ENCODE measurements around the gene NOTUM.

DNA sequence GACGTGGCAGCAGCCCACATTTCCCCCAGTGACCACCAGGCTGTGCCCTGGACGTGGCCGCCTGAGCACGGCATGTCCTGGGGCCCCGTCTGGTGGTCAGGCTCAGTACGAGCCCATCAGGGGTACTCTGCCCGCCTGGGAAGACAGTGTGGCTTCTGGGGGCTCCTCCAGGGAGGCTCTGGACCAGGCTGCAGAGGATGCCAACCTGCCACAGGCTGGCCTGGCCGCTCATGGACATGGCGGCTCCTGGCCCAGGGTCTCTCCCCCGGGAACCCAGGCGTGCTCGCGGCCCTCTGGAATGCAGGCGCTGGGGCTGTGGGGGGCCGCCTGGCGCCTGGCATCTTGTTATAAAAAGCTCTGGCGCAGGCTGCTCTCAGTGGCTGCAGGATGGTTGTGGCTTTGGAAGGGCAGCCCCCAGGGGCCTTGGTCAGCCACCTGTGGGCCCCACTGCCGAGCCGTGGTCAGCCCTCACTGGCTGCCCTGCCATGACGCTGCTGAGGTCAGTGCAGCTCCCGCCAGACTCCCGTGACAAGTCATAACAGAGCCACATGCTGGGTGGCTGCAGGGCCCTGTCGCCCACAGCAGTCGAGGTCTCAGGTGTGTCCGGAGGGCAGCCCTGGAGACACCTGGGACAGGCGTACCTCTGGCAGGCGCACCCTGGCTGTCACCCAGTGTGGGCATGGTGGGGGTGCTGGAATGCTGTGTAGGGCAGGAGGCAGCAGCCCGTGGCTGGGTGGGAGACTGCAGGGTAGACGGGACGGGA lies 46.7 kb upstream of the NOTUM start:
- TF ChIP-seq, protein P1, sequence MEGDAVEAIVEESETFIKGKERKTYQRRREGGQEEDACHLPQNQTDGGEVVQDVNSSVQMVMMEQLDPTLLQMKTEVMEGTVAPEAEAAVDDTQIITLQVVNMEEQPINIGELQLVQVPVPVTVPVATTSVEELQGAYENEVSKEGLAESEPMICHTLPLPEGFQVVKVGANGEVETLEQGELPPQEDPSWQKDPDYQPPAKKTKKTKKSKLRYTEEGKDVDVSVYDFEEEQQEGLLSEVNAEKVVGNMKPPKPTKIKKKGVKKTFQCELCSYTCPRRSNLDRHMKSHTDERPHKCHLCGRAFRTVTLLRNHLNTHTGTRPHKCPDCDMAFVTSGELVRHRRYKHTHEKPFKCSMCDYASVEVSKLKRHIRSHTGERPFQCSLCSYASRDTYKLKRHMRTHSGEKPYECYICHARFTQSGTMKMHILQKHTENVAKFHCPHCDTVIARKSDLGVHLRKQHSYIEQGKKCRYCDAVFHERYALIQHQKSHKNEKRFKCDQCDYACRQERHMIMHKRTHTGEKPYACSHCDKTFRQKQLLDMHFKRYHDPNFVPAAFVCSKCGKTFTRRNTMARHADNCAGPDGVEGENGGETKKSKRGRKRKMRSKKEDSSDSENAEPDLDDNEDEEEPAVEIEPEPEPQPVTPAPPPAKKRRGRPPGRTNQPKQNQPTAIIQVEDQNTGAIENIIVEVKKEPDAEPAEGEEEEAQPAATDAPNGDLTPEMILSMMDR (conservative IDR thresholded peaks at IDR 0.05; ENCODE audit: low read depth, low read length) = no peak
- TF ChIP-seq EZH2 (IDR thresholded peaks at IDR 0.05; ENCODE audit: low read length, unreplicated experiment) (no peak), EZH2phosphoT487 (IDR thresholded peaks at IDR 0.05; ENCODE audit: borderline replicate concordance, low read length) (no peak)
